GM21367 (cell line): ENCODE data around the gene ETFA.

Source experiments
- ATAC-seq: cut with Tn5 transposase; IDR thresholded peaks from one replicate; pipeline ENCODE4 v1.9.1; 2021; ENCODE audit not compliant: unreplicated experiment

ETFA gene

DNA sequence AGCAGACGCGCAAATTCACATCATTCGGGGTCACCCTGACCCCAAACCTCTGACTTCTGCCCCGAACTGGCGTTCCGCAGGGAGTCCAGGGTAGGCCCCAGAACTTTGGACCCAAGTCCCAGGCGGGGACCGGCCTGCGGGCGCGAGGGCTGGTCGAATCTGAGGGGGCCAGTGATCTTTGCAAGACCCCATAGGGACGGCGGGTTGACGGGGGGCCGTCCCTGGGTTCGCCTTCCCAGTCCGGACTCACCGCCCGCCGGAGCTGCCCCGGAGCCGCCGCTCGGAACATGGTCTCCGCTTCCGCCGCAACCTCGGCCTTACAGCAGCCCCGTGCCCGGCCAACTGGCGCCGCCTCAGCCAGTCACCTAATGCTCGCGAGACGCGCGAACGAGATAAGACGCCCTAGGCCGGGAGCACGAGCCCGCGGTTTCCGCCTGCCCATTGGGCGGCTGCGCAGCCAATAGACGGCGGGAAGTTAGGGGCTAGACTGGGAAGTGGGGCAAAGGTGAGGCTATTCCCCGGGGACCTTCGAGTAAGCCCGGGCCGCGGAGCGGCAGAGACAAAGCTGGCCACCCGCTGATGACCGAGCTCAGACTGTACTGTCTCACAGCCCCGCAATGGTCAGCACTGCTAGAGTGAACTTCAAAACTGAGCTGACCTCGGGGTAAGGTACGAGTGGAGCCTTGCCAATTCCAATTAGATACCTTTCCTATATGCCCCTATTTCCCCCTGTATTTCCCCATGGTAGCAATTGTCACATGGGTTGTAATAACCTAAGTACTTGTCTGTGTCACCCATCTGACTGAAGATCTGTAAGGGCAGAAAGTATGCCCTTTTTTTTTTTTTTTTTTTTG is at the start of gene ETFA:
Gene ETFA, minus strand, starts transcription at position 370 of the 854 bp plus-strand sequence. Its CDS starts 81 bp downstream, at position 289.
- peak; percentile 92 for ATAC-seq

DNA sequence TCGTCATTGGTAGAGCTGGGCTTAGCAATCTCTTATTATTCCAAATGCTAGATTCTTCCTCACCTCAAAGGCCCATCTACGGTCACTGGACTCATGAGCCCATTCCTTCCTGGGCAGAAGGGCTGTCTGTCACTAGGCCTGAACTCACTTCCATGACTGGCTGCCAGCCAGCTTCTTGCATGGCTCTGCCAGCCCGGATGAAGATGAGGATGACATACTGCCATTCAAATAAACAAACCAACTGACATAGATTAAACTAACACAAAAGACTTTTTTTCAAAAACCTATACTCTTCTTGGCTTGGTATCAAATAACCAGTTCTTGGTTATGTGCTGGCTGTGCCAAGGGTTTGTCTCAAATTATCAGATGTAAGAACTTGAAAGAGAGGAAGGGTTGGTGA is 49.1 kb upstream of the ETFA start:
- no peak for ATAC-seq

DNA sequence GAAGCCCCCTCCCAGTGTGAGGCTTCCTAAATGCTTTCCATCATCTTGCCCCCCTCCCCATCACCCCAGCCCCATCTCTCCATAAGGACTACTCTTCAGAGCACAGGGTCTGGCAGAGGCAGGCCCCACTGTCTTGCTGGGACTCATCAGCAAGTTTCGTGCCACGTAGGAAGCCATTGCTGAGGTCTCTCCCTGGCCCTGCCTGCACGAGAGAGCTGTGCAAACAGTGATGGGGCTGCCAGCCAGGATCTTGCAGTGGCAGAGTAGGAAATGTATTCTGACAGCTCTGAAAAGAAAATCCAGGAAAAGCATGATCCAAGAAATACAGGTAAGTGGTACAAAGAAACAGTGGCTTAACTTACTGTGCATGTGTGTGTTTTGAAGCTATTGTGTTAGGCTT is 47.9 kb upstream of the ETFA start:
- no peak for ATAC-seq

DNA sequence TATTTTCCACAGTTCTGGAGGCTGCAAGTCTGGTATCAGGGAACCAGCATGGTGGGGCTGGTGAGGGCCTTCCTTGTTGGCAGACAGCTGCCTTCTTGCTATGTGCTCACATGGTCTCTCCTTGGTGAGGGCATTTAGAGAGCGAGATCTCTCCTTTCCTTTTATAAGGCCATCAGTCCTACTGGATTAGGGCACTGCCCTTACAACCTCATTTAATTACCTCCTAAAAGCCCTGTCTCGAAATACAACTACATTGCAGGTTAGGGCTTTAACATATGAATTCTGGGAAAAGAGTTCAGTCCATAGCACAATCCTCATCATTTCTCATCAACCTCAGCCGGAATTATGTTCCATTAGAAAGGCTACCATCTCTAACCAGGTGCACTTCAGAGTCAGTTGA is 47.2 kb upstream of the ETFA start:
- ATAC-seq, result no peak

DNA sequence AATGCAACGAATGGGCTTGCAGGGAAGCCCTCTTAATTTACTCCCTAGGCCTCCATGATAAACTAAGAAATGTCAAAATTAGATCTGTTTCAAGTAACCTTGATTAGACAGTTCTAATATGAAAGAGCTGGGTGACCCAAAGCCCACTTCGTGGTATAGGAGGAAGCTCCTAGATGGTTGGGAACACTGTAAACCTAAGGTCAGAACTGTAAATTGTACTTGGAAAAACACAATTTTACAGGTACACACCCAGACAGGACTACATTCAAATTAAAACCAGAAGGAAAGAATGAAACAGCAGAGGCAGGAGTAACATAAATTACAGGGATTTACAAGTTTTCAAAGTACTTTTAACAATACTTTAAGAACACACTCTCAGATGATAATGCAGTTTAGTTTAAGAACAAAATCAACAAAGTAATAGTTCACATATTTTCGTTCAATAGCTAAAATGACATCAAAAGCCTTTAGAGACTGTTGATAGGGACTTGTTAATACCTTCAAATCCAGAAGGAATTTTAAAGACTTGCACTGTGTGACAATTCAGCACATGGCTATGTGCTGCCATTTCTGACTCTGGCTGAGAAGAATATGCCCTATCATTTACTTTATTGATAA is 43.7 kb upstream of the ETFA start:
- no peak for ATAC-seq

DNA sequence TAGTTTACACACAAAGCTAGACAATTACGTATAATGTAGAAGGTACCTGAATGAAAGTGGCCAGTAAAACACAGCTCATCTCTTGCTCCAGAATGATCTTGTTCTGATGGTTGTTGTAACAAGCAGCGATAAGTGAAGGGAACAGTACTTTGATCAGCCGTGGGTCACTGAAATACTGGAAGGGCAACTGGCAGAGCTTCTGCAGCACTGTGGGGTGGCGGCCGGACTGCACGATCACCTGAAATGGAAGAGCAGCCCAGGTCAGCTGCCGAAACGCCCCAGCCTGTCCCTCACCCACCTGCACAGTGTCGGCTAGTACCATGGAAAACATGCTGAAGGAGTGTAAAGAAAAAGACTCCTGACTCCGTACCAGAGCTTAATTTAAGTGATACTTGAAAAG is 42.6 kb upstream of the ETFA start:
- no peak for ATAC-seq

DNA sequence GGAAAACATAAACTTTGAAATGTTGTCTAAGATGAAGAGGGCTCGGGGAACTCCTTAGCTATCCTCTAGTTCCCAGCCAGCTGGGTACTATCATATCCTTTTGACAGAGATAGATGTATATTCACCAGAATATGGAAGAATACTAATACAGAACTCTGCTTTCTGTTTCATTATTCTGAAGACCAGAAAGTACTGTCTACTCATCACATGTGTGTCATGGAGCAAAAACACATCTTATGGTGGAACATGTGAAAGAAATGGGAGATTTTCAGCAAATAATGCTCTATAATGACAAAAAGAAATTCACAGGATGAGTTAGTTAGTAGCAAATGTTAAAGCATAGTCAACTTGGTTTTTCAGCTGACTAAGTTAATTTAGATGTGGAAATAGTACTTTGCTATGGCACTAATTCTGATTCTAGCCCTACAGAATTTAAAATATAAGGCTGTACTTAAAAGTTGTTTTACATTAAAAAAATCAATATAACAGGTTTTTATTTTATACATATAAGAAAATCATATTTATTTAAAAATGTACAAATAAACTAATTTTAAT is 41.8 kb upstream of the ETFA start:
- no peak for ATAC-seq

DNA sequence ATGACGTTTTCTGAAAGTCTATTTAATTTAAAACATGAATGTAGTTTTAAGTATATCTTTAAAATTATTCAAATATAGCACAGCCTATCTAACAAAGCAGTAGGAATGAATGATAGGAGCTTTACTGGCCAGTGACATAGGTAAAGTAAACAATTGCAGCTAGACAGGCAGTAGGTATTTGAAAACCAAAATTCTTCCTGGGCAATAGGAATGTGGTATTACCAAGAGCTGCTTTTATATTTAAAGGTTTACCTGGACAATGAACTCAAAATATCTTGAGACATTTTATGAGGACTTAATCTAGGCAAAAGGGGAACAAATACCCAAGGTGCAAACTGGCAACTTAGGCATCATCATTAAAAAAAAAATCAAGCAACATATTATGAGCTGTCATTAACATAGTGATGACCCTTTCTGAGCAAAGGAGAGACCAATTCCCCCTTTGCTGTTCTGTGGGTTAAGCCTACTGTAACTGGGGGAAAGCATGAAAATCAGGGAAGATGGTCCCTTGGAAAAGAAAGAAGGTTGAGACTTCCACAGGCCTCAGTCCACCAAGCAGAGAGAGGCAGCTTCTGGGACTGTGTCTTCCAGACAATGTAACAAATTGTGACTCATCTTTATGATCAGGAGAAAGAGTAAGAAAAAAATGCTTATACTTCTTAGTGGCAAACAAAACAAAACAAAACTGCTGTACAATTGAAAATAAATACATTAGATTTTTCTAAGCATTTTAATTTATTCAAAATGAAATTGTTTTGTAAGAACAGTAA is 38.2 kb upstream of the ETFA start:
- no peak for ATAC-seq

DNA sequence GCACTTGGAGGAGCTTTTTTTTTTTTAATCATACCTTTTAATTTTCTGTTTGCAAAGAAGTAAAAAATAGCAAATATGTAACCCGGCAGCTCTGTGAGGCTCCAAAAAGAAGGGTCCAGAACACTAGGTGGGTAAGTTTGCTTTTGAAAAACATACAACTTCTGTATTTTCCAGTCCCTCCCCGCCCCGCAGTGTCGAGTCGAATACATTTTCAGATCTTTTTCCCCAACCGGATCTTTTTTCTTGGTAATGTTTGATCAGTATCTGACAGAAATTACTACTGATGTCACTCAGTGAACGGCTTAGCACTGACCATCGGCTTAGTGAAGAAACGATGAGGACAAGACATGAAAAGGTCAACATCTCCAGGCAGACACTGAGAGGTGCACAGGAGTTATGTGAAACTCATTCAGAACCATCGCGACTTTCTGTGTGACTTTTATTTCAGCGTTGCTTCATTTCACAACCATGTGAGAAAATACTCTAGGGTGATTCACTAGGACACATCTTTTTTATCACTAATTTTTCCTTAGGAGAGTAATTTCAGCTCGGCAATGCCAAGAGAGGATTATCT is 36.3 kb upstream of the ETFA start:
- ATAC-seq, result no peak

DNA sequence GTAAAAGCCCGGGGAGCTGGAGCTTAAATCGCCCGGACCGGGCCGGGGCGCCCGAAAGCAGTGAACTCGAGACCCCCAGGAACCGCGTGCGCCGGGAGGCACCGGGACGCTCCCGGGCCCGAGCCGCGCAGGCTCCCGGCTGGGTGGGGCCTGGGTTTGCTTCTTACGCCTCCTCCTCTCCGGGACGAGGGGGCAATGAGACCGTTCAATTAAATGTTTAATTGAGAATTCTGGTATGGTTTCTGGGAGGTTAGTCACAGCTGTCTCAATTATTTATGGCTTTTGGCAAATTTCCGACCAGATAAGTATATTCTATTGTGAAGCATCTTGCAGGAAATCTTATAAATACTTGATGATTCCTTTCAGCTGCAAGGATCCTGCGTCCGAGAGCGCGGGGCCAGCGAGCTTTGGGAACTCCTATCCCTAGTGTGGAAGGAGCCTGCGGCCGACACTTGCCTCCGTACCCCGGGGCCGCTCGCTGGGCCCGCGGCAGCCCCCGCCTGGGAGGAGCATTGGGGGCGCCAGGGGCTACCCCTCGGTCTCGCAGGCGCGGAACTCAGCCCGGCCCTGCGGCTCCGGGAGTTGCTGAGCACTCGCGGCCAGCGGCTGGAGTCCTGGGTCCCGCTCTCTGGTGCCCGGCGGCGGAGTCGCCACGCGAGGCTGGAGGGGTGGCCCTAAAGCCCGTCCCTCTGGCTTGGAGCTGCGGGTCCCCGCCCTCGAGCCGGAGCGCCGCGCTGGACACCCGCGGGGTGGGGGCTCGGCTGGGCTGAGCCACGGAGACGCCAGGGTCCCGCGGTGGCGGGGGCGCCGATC is 35.6 kb upstream of the ETFA start:
- ATAC-seq, result no peak

DNA sequence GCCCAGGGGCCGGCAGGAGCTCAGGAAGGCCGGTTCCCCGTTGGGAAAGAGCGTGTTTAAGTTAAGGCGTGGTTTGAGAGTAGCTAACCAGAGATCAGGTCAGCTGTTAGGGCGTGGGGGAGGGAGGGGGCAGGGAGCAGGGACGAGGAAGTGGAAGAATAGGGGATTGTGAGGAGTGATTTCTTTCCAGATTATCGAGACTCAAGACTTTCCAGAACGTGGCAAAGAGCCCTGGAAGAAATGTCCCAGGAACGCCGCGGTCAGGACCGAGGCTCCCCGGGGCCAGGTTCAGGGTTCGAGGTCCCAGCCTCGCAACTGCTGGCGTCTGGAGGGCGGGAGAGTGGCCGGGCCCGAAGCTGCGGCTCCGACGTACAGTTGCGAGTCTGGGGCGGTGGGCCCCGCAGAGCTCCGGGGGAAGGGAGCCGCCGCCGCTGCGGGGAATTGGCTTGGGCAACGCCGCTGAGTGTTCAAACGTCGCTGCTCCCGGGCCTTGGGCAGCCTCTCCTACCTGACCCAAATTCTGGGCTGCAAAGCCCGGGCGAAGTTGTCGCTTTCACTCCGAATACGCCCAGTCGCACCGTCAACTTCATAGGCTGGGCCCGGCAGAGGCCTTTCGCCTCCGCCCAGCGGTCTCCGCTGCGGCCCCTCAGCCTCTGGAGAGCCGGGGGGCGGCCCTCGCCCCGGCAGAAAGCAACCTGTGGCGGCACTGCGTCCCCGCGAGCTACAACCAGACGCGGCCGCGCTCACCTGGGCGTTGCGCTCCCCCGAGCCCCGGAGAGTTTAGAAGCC is 34.8 kb upstream of the ETFA start:
- no peak for ATAC-seq

DNA sequence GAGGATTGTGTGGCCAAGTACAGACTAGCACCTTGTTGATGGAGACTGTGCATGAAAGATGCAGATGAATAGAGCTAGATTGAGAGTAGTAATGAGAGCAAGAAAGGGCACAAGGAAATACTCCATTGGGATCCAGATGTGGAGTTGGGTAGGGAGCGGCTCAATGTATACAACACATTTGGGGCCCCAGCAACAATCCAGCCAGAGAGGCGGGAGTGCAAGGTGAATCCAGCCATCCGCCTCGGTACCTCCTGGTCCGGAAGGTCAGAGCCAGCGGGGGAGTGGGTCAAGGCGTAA is 34.3 kb upstream of the ETFA start:
- ATAC-seq, result no peak

DNA sequence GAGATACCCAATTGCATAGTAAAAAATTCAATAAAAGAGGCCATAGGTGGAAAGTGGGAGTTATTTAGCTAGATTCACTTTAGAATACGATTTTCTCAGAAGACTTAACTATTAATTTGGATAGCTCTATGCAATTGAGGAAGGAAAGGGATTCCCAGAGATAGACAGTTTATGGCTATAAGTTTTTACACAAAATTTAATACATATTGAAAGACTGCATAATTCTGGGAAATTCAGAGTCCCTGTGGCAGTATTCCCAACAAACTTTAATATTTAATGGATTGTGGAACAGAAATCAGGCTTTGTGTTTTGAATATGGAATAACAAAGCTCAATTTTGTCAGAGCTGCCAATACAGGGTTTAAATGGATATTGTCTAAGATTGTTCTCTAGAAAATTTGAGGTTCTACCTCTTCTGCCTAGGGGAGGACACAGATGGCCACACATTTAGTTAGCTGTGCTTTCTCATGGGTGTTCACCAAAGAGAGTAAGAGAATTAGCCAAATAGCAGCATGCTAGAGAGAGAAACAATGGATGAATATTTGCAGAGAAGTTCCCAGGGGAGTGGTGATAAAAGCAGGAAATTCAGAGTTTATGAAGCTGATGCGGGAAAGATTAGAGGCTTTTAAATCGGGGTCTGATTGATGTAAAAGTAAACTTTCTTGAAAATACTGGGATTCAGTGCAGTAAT is 33.8 kb upstream of the ETFA start:
- ATAC-seq, result no peak

DNA sequence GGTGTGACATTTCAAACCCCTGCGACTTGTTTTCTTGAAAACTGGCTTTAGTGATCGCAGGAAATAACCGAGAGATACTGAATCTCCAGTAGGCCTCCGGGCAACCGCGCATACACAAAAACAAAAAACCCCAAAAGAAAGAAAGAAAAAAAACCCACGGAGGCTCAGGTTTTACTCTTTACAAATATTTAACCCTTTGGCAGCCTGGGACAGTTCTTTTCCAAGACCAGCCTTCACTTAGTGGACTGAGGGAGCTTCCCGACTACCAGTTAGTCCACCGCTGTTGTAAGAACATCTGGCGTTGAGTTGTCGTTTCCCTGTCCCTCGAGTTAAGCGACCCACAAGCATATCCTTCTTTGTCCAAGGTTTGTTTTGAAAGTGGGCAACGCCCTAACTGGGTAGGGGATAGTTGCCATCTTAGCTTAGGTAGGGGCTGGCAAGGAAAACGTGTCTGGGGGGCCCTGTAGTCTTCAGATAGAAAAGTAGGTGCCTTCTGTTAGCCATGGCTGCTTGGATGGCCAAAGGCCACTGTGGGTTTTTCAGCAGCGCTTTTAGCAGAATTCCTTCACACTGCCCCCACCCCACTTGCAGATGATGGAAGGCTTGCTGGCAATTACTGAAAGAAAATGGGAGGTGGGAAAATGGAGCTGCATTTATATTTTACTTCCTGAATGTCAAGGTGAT is 32.2 kb upstream of the ETFA start:
- no peak for ATAC-seq

DNA sequence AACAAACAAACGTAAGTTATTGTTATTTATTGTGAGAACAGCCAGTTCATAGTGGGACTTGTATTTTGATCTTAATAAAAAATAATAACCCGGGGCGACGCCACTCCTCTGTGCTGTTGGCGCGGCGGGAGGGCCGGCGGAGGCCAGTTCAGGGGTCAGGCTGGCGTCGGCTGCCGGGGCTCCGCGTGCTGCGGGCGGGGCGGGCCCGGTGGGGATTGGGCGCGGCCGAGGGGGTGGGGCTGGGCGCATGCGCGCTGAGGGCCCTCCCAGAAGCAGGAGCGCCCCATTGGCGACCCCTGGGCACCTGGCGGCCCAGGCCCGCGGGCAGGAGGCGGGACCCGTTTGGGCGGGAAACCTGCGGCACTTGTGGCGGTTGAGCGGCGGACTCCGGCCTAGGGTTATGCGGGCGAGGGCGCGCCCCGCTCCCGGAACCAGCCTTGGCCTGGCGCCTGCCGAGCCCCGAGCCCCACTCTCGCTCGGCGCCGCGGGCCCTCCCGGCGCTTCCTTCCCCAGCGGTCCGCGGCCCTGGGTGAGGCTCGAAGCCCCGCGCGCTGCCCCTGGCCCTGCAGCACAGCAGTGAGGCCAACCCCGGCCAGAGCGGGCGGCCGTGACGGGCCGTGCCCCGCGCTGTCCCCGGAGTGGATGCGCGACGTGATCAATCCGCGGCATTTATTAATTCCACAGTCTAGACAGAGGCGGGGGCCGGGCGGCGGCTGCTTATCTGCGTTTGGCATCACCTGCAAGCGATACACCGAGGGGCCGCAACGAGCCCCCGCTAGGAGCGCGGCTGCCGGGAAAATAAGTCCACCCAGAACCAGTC is 31.3 kb upstream of the ETFA start:
- no peak for ATAC-seq

DNA sequence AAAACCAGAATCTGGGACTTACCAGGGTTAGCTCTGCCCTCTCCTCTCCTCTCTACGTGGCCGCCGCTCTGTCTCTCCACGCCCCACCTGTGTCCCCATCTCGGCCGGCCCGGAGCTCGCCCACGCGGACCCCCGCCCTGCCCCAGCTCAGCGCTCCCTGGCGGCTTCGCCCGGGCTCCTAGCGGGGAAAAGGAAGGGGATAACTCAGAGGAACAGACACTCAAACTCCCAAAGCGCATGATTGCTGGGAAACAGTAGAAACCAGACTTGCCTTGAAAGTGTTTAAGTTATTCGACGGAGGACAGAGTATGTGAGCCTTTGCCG is 30.8 kb upstream of the ETFA start:
- ATAC-seq, result no peak

DNA sequence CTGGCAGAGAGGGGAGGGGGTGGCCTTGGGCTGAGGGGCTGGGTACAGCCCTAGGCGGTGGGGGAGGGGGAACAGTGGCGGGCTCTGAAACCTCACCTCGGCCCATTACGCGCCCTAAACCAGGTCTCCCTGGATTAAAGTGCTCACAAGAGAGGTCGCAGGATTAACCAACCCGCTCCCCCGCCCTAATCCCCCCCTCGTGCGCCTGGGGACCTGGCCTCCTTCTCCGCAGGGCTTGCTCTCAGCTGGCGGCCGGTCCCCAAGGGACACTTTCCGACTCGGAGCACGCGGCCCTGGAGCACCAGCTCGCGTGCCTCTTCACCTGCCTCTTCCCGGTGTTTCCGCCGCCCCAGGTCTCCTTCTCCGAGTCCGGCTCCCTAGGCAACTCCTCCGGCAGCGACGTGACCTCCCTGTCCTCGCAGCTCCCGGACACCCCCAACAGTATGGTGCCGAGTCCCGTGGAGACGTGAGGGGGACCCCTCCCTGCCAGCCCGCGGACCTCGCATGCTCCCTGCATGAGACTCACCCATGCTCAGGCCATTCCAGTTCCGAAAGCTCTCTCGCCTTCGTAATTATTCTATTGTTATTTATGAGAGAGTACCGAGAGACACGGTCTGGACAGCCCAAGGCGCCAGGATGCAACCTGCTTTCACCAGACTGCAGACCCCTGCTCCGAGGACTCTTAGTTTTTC is 30.2 kb upstream of the ETFA start:
- no peak for ATAC-seq
